ENCODE measurements around the gene PPP2R2C.

Gene PPP2R2C

DNA sequence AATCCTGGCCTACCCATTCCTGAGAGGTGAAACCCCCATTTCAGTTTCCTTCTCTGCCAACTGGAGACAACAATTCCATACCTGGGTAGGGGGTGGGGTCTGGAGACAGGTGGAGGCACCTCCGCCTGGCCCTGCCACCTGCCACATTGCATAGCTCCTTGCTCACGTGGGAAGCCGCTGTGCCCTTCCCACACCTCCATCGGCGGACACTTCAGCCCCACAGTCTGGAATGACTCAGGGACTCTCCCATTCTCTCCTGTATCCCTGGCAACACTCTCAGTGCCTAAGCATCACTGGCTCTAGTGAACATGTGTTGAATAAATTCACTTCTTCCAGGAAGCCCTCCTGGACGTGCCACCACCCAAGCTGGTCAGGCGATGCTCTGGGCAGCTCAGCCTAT lies 21.7 kb downstream of the PPP2R2C start:
- no peak overlapping the region for H3K4me3 ChIP-seq (replicated peaks; ENCODE audit: low read depth, low read length)
- no peak for DNase-seq (ENCODE audit: extremely low read depth, low read depth)
- no peak for TF ChIP-seq CTCF (IDR thresholded peaks at IDR 0.05; ENCODE audit: low read depth, low read length, missing control alignments)

DNA sequence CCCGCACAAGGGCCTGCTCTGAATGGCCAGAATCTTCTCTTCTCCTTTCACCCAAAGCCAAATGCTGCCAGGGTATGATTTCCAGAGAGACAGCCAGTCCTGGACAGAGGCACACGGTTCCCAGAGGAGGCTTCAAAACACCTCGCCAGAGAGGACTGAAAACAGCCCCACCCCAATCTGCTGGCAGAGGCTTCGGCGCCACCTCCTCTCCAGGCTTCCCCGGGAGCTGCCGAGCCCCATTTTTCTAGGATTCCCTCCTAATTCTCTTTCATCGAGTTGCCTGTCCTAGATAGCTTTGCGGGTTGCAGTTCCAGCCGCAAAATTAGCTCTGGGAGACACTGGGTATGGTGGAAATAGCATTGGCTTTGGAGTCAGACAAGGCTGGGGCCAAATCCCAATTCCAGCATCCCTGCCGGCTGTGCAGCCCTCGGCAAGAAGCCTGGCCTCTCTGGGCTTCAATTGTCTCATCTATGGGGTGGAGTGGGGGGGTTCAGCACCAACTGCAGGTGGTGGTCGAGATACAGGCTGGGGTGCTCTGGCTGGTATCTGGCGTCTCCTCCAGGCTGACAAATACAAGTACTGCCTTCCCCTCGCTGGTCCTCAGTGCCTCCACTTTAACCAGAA lies 22.6 kb downstream of the PPP2R2C start:
- no peak for DNase-seq (ENCODE audit: extremely low read depth, low read depth)
- no peak overlapping the region for H3K4me3 ChIP-seq (replicated peaks; ENCODE audit: low read depth, low read length)
- TF ChIP-seq CTCF (IDR thresholded peaks at IDR 0.05; ENCODE audit: low read depth, low read length, missing control alignments), result no peak

DNA sequence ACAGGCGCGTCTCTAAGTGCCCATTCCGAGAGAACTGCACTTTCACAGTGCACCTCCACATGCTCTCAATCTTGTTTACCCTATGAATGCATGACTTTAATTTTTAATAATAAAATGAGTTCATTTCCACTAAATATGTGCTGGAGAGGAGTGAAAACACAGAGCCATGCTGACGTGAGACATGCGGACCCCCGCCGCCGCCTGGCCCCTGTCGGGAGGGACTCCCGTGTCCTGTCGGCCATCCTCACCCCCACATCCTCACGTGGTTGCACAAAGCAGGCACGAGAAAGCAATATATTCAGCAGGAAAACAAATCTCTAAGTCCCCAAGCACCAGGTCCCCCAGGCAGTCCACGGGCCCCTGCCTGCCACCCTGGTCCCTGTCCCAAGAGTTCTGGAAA lies 23.1 kb downstream of the PPP2R2C start:
- no peak overlapping the region for H3K4me3 ChIP-seq (replicated peaks; ENCODE audit: low read depth, low read length)
- no peak for TF ChIP-seq CTCF (IDR thresholded peaks at IDR 0.05; ENCODE audit: low read depth, low read length, missing control alignments)
- no peak for DNase-seq (ENCODE audit: extremely low read depth, low read depth)

DNA sequence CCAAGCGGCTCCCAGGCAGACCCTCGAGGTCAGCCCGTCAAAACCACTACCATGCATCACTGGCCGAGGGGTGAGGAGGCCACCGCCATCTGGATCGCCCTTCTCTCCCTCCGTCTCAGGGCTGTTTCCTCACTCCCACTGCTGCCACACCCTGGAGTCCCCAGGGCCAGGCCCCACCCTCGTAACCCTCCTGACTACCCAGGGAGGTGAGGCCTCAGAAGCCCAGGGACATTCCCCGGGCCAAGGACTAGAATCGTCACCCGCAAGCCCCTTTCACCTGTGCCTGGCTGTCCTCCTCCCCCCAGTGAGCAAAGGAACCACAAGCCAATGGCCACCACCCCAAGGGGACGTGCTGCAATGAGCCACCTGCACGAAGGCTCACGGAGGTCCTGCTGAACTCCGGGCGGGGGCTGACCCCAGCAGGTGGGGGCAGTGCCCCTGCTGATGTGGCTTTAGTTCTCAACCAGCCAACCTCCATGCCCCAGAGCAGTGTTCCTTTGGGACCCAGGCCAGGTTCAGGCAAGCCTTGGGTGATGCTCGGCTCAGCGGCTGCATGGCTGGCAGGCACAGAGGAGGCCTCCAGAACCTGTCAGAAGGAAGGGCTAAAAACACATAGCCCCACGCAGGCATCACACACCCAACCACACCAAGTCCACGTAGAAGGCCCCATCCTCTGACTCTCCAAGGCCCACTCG lies 23.8 kb downstream of the PPP2R2C start:
- no peak overlapping the region for H3K4me3 ChIP-seq (replicated peaks; ENCODE audit: low read depth, low read length)
- DNase-seq (ENCODE audit: extremely low read depth, low read depth), result no peak
- TF ChIP-seq CTCF (IDR thresholded peaks at IDR 0.05; ENCODE audit: low read depth, low read length, missing control alignments), result no peak

DNA sequence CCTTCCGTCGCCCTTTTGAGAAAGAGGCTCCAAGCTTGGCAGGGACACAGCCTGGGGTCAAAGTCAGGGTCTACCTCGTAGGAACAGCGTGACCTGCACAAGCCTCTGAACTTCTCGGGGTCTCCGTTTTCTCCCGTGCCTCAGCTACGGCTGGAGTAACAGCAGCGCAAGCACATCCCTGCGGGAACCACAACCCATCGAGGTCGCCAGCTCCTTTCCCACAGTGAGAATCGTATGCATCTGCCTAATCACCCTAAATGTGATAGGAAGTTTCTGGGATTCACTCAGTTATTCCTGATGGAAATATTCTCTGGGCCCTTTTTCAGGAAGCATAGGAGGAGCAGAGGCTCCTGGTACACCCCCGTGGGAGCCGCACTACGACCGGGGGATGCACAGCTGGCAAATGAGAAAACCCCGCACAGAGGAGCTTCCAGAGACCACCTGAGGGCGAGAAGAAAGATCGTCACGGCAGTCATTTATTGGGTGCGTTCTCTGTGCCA lies 24.7 kb downstream of the PPP2R2C start:
- no peak for TF ChIP-seq CTCF (IDR thresholded peaks at IDR 0.05; ENCODE audit: low read depth, low read length, missing control alignments)
- DNase-seq (ENCODE audit: extremely low read depth, low read depth), result no peak
- no peak overlapping the region for H3K4me3 ChIP-seq (replicated peaks; ENCODE audit: low read depth, low read length)

- no peak for TF ChIP-seq CTCF (IDR thresholded peaks at IDR 0.05; ENCODE audit: low read depth, low read length, missing control alignments)
- DNase-seq (ENCODE audit: extremely low read depth, low read depth), result no peak
These were observed 25.6 kb downstream of the PPP2R2C start for GRCh38 chr4:6446538-6447451.

More at GRCh38 chr4:6446538-6447451, 25.6 kb downstream of the PPP2R2C start:
- H3K4me3 ChIP-seq (replicated peaks; ENCODE audit: low read depth, low read length), result no peak overlapping the region
